HG03575 (cell line): Measurements from ENCODE around the gene SARS1.
"Not testable (repeated sequence)": the region's sequence is repeated elsewhere in the genome, so short reads cannot be mapped to it uniquely, and the experiment has no call there.

Experiments
- ATAC-seq: cut with Tn5 transposase; IDR thresholded peaks from one replicate; pipeline ENCODE4 v1.9.1; 2021; ENCODE audit not compliant: unreplicated experiment, insufficient number of reproducible peaks, low FRiP score; ENCODE audit errors: extremely low read depth

SARS1 gene, protein sequence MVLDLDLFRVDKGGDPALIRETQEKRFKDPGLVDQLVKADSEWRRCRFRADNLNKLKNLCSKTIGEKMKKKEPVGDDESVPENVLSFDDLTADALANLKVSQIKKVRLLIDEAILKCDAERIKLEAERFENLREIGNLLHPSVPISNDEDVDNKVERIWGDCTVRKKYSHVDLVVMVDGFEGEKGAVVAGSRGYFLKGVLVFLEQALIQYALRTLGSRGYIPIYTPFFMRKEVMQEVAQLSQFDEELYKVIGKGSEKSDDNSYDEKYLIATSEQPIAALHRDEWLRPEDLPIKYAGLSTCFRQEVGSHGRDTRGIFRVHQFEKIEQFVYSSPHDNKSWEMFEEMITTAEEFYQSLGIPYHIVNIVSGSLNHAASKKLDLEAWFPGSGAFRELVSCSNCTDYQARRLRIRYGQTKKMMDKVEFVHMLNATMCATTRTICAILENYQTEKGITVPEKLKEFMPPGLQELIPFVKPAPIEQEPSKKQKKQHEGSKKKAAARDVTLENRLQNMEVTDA

DNA sequence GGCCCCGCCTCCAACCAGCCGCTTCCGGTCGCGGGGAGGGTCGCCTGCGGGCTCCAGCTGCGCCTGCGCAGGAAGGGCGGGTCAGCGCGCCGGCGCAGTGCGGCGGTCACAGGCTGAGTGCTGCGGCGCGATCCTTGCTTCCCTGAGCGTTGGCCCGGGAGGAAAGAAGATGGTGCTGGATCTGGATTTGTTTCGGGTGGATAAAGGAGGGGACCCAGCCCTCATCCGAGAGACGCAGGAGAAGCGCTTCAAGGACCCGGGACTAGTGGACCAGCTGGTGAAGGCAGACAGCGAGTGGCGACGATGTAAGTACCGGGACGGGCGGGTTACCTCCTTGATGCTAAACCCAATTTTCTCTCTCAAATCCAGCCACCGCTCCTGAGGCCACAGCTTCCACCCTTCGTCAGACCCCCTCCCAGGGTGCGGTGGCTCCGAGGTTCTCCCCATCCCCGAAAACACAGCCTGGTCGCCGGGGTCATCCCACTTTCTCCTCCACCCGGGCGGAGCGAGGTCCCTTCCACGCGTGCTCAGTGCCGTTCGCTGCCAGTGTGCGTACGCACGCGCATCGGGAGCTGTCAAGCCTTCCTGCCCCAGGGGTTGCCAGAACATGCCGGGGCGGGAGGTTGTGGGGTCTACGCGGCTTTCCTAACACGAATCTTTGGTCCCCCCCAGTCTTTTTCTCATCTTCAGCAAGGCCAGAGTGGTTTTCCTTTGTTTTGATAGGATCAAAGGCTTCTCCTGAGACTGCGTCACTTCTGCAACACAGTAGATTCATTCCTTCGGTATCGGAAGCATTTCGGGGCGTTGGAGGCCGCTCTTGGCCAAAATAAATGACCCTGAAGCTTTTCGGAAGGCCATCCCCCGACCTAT, at the start of gene SARS1:
SARS1 (plus strand) TSS at position 95 of the 870 bp plus-strand sequence; CDS start at position 170, 75 bp downstream.
- no peak for ATAC-seq

DNA sequence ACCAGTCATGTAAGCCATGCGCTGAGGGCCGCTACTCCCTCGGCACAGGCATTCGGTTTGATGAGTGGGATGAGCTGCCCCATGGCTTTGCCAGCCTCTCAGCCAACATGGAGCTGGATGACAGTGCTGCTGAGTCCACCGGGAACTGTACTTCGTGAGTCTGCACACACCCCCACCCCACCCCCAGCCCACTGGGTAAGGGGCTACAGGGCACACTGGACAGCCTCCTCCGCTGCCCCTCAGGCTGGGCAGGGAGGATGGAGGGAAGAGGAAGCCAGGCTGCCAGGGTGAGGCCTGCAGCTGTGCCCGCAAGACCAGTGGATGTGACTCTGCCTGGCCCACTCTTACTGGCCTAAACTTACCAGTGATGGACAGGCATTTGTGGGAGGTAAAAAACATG, 49.2 kb upstream of the SARS1 start:
- no peak for ATAC-seq

DNA sequence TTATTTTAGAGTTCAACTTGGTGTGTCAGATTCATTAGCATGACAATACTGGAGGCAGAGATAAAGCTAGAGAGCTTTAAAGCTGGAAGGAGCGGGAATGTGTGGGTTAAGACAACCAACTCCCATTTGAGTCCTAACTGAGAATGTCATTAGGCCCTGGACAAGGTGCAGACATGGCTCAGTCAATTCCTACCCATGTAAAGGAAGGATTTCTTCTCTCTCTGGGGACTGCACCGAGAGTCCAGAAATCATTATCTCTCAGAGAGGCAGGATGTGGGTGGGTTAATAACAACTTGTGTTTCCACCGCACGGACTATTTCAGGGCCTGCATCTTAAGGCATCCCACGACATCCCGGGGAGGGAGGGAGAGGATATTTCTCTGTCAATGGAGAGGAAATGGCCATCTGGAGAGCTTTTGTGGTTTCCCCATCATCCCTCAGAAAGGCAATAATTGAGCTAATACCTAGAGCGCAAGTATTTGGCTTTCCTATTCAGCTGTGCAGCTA, 46.7 kb upstream of the SARS1 start:
- ATAC-seq: no peak

DNA sequence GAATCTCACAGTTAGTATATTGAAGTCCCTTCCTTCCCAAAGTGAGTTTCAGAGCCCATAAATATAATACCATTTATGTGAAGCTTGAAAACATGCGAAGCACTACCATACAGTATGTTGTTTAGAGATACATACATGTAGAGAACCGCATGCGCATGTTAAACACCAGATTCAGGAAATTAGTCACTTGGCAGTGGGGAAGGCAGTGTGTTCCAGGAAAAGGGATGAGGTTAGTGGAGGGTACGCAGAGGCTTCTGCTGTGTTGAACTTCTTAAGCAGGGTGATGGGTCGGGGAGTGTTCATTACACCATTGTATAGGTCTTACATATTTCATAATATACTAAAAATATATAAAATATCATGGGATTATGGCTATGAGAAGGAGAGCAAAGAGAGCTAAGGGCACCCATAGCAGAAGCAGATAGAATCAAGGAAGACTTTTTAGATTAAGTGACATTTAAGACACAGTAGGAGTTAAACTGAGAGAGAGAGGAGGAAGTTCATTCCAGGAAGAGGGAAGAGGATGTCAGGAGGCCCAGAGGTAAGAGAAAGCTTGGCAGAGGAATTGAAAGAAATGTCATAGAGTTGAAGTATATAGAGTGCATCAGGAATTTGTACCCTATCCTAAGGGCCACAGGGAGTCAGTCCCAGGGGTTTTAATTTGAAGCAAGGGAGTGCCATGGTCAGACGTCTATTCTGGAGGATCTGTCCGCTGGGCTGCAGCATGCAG, 43.5 kb upstream of the SARS1 start:
- no peak for ATAC-seq

DNA sequence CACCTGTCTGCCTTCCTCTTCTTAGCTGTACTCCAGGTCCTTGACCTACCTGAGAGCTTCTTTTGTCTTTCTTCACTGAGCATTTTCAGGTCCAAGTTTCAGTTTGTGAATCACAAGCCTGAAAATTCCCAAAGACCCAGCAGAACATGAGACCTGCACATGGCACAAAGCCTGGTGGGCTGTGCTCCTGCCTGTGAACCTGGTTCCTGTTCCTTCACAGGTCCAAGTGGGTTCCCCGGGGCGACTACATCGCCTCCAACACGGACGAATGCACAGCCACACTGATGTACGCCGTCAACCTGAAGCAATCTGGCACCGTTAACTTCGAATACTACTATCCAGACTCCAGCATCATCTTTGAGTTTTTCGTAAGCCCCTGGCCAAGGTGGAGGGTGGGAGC, 42.1 kb upstream of the SARS1 start:
- ATAC-seq: no peak

DNA sequence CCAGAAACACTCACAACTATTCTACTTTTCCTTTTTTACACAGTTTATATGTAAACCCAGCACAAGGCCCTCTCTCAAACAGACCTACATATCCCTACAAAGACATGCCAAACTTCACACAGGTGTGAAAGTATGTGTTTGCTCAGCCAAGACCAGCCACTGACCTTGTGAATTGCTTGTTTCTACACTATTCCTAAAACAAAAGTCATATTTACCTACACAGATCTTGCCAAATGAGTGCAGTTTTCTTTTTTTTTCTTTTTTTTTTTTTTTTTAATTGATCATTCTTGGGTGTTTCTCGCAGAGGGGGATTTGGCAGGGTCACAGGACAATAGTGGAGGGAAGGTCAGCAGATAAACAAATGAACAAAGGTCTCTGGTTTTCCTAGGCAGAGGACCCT, 37.4 kb upstream of the SARS1 start:
- ATAC-seq: not testable (repeated sequence)

DNA sequence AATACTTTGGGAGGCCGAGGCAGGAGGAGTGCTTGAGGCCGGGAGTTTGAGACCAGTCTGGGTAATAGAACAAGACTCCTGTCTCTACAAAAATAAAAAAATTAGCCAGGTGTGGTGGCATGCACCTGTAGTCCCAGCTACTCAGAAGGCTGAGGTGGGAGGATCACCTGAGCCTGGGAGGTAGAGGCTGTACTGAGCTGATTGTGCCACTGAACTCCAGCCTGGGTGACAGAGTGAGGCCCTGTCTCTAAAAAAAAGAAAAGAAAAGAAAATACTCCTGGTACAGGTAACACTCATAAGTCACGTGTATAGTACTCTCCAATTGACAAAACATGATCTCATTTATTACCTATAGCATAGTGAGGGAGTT, 33.0 kb upstream of the SARS1 start:
- not testable (repeated sequence) for ATAC-seq

DNA sequence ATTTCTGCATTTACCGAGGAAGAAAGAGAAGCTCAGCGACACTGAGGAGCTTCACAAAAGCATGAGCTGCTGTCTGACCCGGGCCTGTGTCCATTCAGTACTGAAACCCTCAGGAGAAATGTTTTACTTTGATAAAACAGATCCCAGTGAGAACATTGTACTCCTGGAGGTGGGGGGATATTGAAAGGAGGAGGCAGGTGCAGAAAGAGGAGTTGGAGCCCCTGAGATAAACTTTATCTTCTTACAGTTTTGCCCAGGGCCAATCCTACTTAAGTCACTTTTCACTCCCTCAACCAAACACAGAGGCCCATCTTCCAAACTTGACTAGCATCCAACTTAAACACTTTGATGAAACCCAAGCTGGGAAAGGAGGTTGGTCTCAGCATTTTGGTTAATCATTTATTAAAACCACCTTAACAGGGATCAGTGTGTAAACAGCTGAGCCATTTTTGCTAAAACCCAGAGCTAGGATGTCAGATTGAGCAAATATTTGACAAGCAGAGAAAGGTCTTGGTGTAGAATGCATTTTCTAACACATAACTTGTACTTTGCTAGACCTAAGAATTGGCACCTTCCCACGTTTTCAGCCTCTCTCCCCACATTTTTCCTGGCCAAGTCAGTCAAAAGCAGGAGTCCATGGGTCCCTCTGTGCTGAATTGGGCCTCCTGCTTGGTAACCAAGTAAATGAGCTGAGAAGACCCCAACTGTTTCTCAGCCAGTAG, 32.5 kb upstream of the SARS1 start:
- no peak for ATAC-seq

DNA sequence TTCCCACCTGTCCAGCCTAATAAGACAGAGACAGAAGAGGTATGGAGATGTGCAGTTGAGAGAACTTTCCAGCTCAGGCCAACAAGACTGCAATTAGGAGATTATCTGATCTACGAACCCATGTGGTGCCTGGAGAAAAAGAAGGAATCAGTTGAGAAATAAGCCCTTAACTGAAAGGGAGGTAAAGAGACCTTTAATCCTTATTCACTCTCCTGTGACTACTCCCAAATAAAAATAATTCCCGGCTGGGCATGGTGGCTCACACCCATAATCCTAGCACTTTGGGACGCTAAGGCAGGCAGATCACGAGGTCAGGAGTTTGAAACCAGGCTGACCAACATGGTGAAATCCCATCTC, 31.9 kb upstream of the SARS1 start:
- no peak for ATAC-seq

DNA sequence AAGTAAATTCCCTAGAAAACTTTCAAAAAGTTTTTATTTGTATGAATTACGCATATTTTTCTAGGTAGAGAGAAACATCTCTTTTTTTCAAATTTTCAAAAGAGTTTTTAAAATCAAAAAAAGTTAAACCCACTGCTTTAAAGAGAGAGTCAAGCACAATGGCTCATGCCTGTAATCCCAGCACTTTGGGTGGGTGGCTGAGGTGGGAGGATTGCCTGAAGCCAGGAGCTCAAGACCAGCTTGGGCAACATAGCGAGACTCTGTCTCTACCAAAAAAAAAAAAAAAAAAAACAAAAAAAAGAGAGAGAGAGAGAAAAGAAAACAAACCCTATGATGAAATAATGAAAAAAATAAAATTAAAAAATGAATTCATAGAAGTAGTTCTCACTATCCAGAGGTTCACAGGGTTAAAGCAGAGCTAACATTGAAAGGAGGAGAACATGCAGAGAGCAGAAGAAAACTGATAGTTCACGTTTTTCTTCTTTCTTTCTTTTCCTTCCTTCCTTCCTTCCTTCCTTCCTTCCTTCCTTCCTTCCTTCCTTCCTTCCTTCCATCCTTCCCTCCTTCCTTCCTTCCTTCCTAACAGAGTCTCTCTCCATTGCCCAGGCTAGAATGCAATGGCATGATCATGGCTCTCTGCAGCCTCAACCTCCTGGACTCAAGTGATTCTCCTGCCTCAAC, 30.5 kb upstream of the SARS1 start:
- no peak for ATAC-seq

DNA sequence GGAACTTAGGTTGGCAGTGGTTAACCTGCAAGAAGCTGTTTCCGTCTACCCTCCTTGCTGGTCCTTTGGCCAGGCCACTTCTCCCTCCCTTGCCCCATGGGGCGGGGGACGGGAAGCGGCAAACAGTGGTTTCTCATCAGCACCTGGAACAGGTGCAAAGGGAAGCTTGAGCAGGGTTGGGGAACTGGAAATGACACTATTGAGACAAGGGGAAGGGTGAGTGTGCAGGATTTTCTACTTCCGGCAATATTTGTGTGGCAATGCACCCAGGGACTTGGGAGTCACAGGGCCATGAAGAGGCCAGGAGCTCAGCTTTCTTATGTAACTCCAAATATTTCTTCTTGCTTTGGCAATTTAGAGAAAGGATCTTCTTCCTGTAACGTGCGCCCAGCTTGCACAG, 29.0 kb upstream of the SARS1 start:
- ATAC-seq: no peak

DNA sequence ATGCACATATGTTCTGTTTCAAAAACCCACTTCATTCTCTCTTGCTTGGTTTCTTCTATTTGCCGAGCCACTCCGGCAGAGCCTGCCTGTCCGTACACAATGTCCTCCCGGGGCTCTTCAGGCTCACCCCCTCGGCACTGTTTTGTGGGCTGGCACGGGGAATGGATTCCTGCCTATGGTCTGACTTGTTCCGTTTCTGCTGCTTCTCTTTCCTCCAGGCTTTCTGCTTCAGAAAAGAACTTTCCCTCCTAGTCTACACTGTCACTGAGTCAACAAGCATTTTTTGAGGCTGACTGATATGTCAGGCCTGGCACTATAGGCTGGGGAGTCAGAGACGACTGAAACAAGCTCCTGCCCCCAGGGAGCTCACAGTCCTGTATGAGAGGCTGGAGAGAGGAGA, 28.4 kb upstream of the SARS1 start:
- ATAC-seq: no peak

DNA sequence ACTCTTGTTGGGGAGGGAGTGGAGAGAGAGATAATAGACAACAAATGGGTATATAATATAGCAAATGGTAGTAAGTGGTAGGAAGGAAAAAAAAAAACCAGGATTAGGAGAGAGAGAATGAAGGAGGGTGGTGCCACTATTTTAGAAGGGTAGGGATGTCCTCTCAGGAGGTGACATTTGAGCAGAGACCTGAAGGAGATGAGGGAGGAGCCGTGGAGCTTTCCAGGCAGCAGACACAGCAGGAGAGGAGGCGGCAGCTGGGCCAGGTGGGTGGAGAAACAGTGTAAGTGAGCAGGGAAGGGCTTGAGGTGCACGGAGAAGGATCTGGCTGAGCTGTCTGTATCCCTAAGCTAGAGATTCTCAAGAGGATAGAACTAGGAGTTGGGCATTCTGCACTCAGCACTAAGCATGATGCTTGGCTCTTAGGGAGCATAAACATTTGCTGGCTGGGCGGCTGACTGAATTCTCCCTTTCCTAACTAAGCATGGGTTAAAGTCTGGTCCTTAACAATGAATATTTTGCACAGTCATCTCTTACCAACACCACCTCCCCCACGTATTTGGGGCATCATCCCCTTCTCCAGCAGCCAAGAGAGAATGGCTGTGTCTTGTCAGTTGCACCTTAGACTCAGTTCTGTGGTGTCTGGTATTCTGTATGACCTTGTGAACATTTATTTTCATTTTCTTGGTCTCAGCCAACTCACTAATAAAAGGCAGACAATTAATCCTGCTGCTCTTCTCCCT, 27.6 kb upstream of the SARS1 start:
- ATAC-seq: no peak

DNA sequence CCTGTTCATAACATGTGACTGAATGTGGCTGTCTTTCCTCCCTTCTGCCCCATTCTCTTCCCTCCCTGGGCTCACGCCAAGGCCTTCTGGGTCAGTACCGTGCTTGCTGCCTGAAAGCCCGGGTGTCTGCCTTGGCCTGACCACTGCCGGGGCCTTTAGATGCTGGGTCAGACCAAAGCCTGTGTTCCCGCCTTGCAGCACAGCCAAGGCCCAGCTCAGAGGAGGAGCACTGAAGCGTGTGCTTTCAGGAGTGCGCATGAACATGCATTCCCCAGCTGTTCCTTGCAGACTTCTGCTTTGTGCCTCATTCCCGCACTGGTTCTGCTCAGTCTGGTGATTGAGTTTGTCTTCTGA, 27.0 kb upstream of the SARS1 start:
- no peak for ATAC-seq

DNA sequence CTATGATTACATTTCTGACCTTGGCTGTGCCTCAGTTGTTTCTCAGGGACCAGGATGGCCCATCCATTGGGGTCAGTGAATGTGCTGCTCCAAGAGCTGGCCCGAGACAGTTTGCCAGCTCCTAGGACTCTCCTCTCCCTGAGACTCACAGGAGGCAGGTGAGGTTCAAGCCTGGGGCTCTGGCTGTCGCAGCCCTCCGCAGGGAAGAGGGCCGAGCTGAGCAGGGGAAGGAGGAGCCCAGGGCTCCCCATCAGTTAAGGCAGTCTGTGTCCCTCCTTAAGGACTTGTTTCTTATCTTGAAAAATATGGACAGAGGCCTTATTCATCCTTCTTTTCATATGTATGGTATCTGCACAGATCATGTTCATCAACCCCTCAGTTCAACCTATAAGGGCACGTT, 26.6 kb upstream of the SARS1 start:
- no peak for ATAC-seq

DNA sequence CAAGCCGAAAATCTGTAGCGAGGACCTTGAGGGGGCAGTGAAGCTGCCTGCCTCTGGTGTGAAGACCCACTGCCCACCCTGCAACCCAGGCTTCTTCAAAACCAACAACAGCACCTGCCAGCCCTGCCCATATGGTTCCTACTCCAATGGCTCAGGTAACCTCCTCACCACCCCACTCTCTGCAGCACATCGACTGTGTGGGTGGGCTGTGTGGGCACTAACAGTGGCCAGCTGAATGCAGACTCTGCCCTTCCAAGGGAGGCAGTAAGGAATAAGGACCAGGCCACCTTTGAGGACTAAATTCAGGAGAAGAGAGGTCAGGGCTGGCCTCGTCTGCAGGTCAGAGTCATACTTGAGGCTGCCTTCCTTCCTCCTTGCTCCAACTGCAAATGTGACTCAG, 25.5 kb upstream of the SARS1 start:
- ATAC-seq: no peak

DNA sequence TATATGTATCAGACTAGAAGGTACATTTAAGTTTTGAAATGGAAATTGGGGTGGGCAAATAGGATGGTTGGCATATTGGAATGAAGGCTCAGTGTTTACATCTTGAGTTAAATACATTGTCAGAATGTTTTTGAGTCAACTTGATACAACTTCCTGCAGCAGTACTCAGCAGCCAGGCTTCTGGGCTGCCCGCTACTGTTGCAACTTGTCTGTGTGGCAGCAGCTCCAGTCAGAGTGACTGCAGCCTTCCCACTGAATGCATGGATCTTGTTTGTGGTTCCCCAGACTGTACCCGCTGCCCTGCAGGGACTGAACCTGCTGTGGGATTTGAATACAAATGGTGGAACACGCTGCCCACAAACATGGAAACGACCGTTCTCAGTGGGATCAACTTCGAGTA, 24.9 kb upstream of the SARS1 start:
- no peak for ATAC-seq

DNA sequence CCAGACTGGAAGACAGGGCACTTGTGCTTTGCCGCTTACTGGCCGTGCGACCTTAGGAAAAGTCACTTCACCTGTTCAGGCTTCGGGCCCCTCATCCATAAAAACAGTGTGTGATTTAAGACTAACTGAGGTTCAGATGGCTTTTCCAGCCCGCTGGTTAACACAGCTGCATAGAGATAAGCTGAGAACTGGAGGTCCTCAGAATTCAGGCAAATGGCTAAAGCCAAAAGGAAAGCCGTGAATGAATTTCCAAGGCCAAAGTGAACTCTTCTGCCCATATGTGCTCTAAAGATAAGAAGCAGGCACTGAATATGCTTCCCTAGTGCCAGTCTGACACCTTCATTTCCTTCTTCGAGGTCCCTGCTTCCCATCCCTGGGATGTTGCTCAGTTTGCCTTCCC, 23.5 kb upstream of the SARS1 start:
- ATAC-seq: no peak
